CD4-positive, alpha-beta T cell treated with Interleukin-1 beta for 1 hour (primary cell): Measurements from ENCODE around the gene CCBE1.
"Not testable (repeated sequence)": the region's sequence is repeated elsewhere in the genome, so short reads cannot be mapped to it uniquely, and the experiment has no call there.

Experiments
- DNase-seq, 2 donors: peaks; one replicate each; pipeline ENCODE4 v3.0.0-alpha.2; 2020 to 2022

The CCBE1 gene

GRCh38 chr18:59520562-59521355, 176.5 kb downstream of the CCBE1 start:
- DNase-seq, result no peak

GRCh38 chr18:59518705-59519104, 178.5 kb downstream of the CCBE1 start:
- DNase-seq, result no peak

DNA sequence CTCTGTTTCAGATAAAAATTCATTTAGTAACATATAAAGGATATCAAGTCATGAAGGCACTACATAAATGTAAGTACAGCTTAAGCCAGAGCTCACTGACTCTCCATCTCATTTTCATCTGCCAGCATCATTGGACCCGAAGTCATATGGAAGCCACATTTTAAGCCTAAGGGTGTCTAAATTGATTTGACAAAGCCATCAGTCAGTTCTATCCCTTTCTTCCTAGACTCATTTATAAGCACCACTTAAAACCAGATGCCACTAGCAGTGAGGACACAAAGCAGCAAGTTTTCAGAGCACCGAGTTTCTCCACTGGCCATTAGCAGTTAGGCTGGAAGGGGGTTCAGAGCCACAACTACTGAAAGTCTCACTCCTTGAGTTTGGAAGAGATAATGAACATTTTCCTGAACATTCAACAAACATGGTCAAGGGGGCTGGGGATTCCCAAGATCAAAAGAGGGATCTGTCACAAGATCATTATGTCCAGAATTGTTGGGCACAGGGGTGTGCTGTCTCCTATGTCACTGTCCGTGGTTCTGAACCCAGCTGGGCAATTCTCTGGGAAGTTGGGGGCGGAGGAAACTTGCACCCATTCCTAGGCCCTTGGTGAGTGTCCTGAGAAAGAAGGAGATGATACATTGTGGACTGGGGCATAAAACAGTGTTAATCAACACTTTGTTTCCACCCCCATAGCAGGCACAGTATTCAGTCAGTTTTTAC, 179.6 kb downstream of the CCBE1 start:
- DNase-seq, result no peak

DNA sequence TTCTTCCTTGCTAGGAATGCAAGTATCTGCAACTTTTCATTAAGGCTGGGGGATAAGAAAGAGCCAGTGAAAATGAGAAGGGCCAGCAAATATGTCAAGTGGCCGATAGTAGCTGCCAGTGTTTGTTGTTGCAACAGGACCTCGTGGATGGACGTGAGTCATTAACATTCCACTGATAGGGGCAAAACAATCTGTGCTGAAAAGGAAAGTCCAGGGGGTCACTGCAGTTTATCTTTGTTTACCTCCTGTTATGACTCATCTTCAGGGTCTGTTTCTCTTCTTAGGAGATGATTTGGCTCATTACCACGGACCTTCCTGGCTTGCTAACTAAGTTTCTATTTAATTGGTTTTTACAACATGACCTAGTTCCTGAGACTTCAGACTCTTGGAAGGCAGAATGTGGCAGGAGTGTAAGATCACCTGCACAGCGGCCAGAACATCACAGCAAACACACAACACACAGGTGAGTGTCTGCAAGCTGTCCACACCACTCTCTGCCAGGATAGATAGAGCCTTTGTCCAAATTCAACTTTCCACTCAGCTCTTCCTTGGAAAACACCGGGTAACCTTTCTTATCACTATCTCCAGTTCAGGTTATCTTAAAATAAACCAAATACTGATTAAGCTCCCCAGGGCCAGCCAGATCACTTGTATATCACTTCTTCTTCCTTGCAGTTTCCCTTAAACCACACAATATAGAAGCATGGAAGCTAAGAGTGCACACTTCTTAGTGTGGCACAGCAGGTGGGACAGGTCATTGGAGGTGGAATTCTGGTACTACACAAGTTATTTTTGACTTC, 180.7 kb downstream of the CCBE1 start:
- DNase-seq, result no peak

- not testable (repeated sequence) for DNase-seq
These were observed 181.3 kb downstream of the CCBE1 start for GRCh38 chr18:59515956-59516355.

DNA sequence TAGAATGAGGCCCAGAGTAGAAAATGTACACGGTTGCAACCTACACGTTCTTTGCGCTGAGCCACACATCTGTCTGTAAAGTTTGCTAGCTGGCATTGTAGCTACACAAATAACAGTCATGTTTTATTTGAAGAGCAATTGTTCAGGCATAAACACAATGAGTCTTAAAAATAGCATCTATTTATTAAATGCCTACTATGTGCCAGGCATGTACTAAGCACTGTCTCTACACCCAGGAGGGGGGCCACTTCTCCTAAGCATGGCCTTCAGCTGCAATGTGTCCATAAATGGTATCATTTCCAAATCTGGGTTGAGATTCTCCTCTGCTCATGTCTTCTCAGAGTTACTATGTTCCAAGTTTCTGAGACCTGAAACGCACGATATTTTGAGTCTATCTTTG, 182.1 kb downstream of the CCBE1 start:
- DNase-seq, result no peak

DNA sequence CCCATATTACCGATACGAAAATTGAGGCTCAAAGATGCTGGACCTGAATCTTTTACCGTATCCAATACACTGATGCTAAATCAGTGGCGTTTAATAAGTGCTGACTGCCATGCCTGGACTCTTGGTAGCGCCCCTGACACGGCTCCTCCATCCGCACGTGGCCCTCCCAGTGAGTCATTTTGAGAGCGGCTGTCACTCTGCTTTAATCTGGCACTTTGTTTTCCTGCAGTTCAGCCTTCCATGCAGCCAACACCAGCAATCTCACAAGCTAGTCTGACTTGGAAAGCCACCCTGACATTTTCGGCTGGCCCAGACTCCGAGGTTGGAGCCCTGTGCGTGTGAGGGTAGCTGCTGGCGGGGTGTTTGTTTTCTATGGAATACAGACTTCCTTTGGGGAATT, 183.0 kb downstream of the CCBE1 start:
- DNase-seq, result no peak

GRCh38 chr18:59512025-59512755, 185.0 kb downstream of the CCBE1 start:
- DNase-seq, result no peak

DNA sequence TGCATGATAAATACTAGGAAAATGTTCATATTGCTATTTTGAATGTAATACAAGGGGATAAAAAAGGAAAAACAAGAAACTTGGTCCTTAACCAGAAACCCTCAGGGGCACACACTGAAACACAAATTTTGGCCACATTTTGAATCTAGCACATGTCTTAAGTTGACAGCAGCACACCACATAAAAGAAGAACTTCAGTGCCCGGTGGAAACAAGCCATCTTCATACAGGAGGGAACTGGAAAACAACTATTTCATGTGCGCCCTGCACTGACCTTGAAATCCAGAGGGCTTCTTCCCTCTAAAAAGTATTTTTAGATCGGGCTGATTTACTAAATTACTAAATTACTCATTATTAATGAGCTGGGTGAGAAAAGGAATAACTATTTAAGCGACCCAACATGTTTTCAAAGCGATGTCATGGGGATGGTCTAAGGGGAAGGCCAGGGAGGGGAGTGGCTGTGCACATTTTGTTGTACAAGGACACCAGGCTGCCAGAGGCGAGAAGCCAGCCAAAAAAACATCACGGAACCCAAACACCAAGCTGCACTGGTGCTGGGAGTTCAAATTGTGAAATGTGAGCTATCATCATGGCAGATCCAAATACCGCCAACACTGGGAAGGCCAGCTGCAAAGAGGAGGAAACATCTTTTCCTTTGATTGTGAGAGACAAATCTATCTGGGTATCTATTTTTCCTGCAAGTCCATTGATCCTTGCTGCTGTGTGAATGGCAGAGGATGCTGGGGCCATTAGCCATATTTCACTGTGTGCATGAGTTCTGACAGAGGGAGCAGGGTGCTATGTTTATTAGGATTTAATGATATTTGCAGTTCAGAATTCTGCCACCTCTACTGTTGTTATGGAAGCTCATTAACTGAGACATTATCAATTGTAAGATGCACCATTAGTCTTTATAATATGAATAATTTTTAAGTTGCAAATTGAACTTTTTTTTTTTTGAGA, 187.5 kb downstream of the CCBE1 start:
- DNase-seq, result no peak

GRCh38 chr18:59505356-59505755, 191.9 kb downstream of the CCBE1 start:
- DNase-seq, result no peak

GRCh38 chr18:59502274-59503175, 194.7 kb downstream of the CCBE1 start:
- no peak for DNase-seq

DNA sequence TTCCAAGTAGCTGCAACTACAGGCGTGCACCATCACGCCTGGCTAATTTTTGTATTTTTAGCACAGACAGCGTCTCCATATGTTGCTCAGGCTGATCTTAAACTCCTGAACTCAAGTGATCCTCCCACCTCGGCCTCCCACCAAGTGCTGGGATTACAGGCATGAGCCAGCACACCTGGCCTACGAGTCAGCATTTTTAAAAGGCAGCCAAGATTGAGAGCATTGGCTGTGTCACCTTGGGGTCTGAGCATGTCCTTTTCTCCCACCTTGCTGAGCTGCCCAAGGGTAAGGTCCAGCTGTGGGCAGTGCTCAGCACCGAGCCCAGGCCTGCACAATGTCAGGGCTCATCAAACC, 195.3 kb downstream of the CCBE1 start:
- no peak for DNase-seq

DNA sequence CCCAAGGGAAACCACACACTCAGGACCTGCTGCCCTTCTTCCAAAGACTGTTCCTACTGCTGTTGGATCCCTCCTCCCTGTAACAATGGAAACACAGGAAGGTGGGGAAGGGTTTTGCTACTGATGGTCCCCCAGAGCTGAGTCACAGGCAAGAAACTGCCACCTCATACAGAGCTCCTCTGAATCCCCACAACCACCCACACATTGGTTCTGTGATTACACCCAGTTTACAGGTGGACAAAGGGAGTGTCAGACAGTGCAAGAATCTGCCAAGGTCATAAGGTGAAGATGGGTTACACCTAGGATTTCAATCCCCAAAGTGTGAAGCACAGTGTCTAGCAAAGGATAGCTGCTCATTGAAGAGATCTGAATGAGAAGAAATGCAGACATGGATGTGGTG, 196.5 kb downstream of the CCBE1 start:
- no peak for DNase-seq

DNA sequence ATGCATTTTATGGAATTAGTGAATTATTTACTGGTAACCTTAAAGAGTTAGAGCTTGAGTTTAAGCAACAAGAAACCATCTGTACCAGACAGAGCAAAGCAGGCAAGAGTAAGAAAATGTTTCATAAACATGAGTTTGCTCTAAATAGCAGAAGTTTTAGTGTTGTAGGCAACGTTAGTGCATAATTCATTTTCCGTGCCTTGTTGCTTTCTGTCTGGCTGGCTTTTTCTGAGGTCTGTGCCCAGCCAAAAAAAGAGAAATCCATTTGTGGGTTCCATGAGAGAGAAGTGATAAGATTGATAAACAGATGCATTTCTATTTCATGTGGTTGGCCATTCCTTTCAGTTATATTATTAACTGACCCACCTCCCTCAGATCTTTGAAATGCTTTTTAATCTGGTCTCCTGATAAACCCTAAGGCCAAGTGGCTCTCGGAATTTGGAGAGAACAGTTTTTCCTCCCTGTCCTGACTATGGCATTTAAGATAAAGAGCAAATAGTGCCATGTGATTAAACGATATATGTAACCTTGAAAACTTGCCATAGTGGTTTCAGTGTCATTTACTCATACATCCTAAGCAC, 198.6 kb downstream of the CCBE1 start:
- no peak for DNase-seq

- DNase-seq, result no peak
These were observed 204.3 kb downstream of the CCBE1 start for GRCh38 chr18:59492756-59493421.

DNA sequence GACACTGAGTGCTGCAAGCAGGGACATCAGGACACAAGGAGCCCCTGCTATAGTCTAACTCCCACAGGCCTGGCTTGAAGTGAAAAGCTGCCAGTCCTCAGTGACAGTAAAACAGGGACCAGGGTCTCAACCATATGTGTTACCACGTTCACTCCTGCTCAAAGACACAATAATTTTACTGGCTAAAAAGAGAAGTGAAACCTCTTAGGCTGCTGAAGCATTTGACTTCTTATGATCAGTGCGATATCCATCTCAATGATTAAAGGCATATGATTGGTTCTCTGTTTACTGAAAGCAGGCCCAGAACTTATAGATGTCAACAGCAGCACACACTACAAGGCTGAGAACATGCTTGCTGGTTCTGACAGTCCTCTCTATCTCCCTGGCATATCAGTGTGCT, 208.3 kb downstream of the CCBE1 start:
- DNase-seq, result no peak

DNA sequence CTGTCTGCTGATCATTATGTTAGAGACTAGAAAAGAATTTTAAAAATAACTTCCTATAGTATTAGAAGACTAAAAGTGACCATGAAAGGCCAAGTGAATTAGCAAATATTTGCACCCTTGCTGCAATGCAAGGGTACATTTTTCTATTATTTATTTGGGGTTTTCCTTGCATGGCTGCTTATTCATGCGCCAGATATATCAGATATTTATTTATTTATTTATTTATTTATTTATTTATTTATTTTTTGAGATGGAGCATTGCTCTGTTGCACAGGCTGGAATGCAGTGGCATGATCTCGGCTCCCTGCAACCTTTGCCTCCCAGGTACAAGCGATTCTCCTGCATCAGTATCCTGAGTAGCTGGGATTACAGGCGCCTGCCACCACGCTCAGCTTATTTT, 211.8 kb downstream of the CCBE1 start:
- no peak for DNase-seq

DNA sequence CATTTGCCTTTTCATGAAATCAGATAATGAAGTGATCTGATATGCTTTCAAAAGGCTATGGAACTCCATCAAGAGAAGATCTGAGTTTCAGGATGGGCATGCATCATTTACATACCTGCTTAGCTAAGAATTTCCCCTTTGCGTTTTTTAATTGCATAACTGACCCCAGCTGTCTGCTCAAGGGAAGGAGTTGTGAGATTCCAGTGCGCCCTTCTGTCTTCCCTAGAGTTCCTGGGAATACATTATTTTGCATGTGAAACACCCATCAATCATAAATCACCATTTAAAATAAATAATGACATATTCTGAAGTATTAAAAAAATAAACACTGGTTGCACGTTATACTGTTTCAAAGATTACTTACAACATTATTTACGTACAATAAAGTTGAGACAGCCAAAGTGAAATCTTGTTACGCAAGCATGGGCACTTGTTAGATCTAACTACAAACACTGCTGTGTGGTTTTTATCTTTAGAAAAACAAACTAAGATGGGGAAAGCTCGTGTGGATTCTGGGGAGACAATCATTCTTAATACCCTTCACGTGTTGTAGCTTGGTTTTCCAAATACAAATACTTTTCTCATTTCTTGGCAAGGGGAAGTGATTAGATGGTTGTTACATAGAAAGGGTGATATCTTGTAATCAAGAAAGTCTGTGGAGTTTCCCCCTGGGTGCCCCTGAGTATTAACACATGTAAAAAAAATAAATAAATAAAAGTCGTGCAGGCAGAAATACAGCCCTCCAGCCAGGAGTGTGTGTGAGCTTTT, 212.5 kb downstream of the CCBE1 start:
- DNase-seq, result no peak

- no peak for DNase-seq
These were observed 213.1 kb downstream of the CCBE1 start for GRCh38 chr18:59484131-59484530.
